Ishikawa (cell line): ENCODE data around the gene BMX.
A peak's percentile ranks its signal among the peaks of the same experiment; 100 is the strongest.

Experiments used
- CEBPB ChIP-seq: IDR thresholded peaks from 2 replicates; pipeline ENCODE4 v1.6.1; 2012
- CREB1 ChIP-seq: IDR thresholded peaks from 2 replicates; pipeline ENCODE4 v1.6.1; 2012; ENCODE audit warnings: low read depth
- EGR1 ChIP-seq: IDR thresholded peaks from 2 replicates; pipeline ENCODE4 v1.6.1; 2012
- EP300 ChIP-seq: IDR thresholded peaks from 2 replicates; pipeline ENCODE4 v1.6.1; 2012; ENCODE audit warnings: borderline replicate concordance
- FOXM1 ChIP-seq: IDR thresholded peaks from 2 replicates; pipeline ENCODE4 v1.6.1; 2012; ENCODE audit warnings: low read depth, borderline replicate concordance
- NFIC ChIP-seq: IDR thresholded peaks from 2 replicates; pipeline ENCODE4 v1.6.1; 2012
- RAD21 ChIP-seq: IDR thresholded peaks from 2 replicates; pipeline ENCODE4 v1.6.1; 2012; ENCODE audit warnings: low read depth
- REST ChIP-seq: IDR thresholded peaks from 2 replicates; pipeline ENCODE4 v1.6.1; 2012; ENCODE audit warnings: low read depth, mild to moderate bottlenecking
- TAF1 ChIP-seq: IDR thresholded peaks from 2 replicates; pipeline ENCODE4 v1.6.1; 2012; ENCODE audit warnings: low read depth, mild to moderate bottlenecking
- TCF12 ChIP-seq: IDR thresholded peaks from 2 replicates; pipeline ENCODE4 v1.6.1; 2012; ENCODE audit warnings: low read depth
- TEAD4 ChIP-seq: IDR thresholded peaks from 2 replicates; pipeline ENCODE4 v1.6.1; 2012
- USF1 ChIP-seq: IDR thresholded peaks from 2 replicates; pipeline ENCODE4 v1.6.1; 2012
- YY1 ChIP-seq: IDR thresholded peaks from 2 replicates; pipeline ENCODE4 v1.6.1; 2012; ENCODE audit warnings: low read depth
- ZBTB7A ChIP-seq: IDR thresholded peaks from 2 replicates; pipeline ENCODE4 v1.6.1; 2012; ENCODE audit warnings: low read depth
- TF ChIP-seq, protein P1 (sequence below): IDR thresholded peaks from 2 replicates; pipeline ENCODE4 v1.6.1; 2012

Gene BMX

DNA sequence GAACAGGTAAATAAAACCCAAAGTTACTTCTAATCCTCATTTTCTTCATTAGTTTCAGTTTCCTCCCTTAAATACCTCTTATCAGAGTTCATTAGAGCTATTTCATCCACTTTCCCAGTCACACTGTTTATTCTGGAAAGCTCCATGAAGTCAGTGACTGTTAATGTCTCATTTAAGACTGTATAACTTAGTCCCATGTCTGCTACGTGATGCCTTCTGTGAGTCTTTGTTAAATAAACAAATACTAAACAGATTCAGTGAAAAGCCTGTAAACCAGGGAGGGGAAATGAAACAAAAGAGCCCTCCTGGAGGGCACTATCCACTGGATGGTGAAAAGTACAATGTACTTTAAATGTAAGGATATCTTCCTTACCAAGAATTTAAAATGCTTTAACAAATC, 75.4 kb downstream of the BMX start:
- TF ChIP-seq YY1 = no peak
- no peak for TF ChIP-seq FOXM1
- no peak for TF ChIP-seq TAF1
- no peak for TF ChIP-seq RAD21
- no peak for TF ChIP-seq REST
- TF ChIP-seq TCF12 = no peak
- no peak for TF ChIP-seq CREB1

GRCh38 chrX:15579778-15580747, 79.5 kb downstream of the BMX start:
- TF ChIP-seq FOXM1 (no peak), TCF12 (no peak), ZBTB7A (no peak), CREB1 (no peak), YY1 (no peak), CEBPB (no peak), NFIC (no peak), USF1 (no peak), TEAD4 (no peak), RAD21 (no peak), EP300 (no peak), REST (no peak), TAF1 (no peak), EGR1 (no peak)
- TF ChIP-seq, protein P1, sequence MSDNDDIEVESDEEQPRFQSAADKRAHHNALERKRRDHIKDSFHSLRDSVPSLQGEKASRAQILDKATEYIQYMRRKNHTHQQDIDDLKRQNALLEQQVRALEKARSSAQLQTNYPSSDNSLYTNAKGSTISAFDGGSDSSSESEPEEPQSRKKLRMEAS = no peak

GRCh38 chrX:15594371-15594770, 93.8 kb downstream of the BMX start:
- TF ChIP-seq ZBTB7A (no peak), RAD21 (peak; percentile 27; the same call in 1 of the 2 replicates)

DNA sequence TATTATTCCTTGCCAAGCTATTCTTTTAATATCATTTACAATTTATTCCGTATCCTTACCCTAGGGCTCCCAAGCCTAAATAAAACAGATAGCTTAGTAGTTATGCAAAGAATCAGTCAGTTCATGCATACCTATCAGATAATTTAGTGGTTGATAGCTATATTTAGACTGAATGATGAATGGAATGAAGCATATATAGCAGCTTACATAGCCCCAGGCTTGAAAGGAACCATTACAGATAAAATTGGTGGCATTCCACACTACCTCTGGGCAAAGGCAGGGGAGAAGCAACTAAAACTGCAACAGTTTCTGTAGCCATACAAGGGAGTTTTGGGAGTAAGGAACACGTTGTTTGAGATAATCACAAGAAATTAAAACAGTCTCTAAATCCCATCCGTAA, 97.4 kb downstream of the BMX start:
- TF ChIP-seq ZBTB7A = no peak
- no peak for TF ChIP-seq USF1
- no peak for TF ChIP-seq TAF1
- TF ChIP-seq FOXM1 = no peak
- no peak for TF ChIP-seq NFIC
- no peak for TF ChIP-seq CREB1
- TF ChIP-seq EP300 = no peak
- no peak for TF ChIP-seq CEBPB
- TF ChIP-seq RAD21 = no peak
- TF ChIP-seq TEAD4 = no peak

DNA sequence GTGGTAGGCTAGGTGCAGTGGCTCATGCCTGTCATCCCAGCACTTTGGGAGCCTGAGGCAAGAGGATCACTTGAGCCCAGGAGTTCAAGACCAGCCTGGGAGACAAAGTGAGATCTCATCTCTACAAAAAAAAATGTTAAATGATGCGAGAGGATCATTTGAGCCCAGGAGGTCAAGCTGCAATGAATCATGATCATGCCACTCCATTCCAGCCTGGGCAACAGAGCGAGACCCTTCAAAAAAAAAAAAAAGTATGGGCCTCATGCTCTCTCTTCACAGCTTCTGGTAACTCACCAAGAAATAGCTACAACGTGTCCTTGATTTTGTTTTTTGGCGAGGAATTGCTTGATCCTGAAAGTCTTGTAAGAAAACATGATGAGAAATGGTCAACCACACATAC, 98.9 kb downstream of the BMX start:
- TF ChIP-seq FOXM1 (no peak), USF1 (no peak), TAF1 (no peak), YY1 (no peak), CREB1 (no peak), RAD21 (no peak), TEAD4 (no peak), REST (no peak), ZBTB7A (no peak)
